Mesendoderm (in vitro differentiated cells): Measurements from ENCODE around the gene RERE.

Experiments used
- DNase-seq: peaks from one replicate; pipeline ENCODE4 v3.0.0; 2013
- H2AK5ac ChIP-seq: 2 replicates; pipeline ENCODE4 v1.6.1; 2013; ENCODE audit warnings: low read length, inconsistent platforms
- H2BK120ac ChIP-seq: 2 replicates; pipeline ENCODE4 v1.6.1; 2013; ENCODE audit warnings: low read depth, mild to moderate bottlenecking, low read length, moderate library complexity, mixed read lengths
- H2BK15ac ChIP-seq: replicated peaks from 2 replicates; pipeline ENCODE4 v1.6.1; 2013; ENCODE audit warnings: low read depth, mild to moderate bottlenecking, moderate library complexity
- H2BK5ac ChIP-seq: 2 replicates; pipeline ENCODE4 v1.6.1; 2013; ENCODE audit warnings: low read length, inconsistent platforms
- H3K18ac ChIP-seq: 2 replicates; pipeline ENCODE4 v1.6.1; 2013; ENCODE audit warnings: mild to moderate bottlenecking, low read length, mixed read lengths
- H3K23ac ChIP-seq: one replicate; pipeline ENCODE4 v1.6.1; 2013; ENCODE audit warnings: low read length
- H3K27ac ChIP-seq: 2 replicates; pipeline ENCODE4 v1.5.1; 2013; ENCODE audit warnings: low read depth, mild to moderate bottlenecking, inconsistent platforms, low read length, moderate library complexity
- H3K27me3 ChIP-seq: 2 replicates; pipeline ENCODE4 v1.6.1; 2013; ENCODE audit warnings: low read length, control low read depth, mild to moderate bottlenecking, inconsistent platforms; ENCODE audit not compliant: insufficient read depth, poor library complexity
- H3K36me3 ChIP-seq: 2 replicates; pipeline ENCODE4 v1.6.1; 2013; ENCODE audit warnings: low read length, inconsistent platforms; ENCODE audit not compliant: control insufficient read depth, insufficient read depth
- H3K4ac ChIP-seq: one replicate; pipeline ENCODE4 v1.6.1; 2013; ENCODE audit warnings: low read depth, mild to moderate bottlenecking, low read length, moderate library complexity
- H3K4me1 ChIP-seq: 2 replicates; pipeline ENCODE4 v1.6.1; 2013; ENCODE audit warnings: low read depth, low read length, inconsistent platforms; ENCODE audit not compliant: control insufficient read depth
- H3K4me2 ChIP-seq: 2 replicates; pipeline ENCODE4 v1.6.1; 2013; ENCODE audit warnings: low read length
- H3K4me3 ChIP-seq: 2 replicates; pipeline ENCODE4 v1.5.1; 2013; ENCODE audit warnings: mild to moderate bottlenecking, low read length
- H3K56ac ChIP-seq: one replicate; pipeline ENCODE4 v1.6.1; 2013; ENCODE audit warnings: low read length
- H3K79me1 ChIP-seq: 2 replicates; pipeline ENCODE4 v1.6.1; 2013; ENCODE audit warnings: low read length, inconsistent platforms
- H3K79me2 ChIP-seq: 2 replicates; pipeline ENCODE4 v1.6.1; 2013; ENCODE audit warnings: mild to moderate bottlenecking, low read length; ENCODE audit not compliant: control insufficient read depth, insufficient read depth
- H3K9ac ChIP-seq: 2 replicates; pipeline ENCODE4 v1.6.1; 2013; ENCODE audit warnings: low read length, inconsistent platforms
- H4K5ac ChIP-seq: one replicate; pipeline ENCODE4 v1.6.1; 2013; ENCODE audit warnings: low read length
- H4K8ac ChIP-seq: one replicate; pipeline ENCODE4 v1.6.1; 2013; ENCODE audit warnings: low read depth, mild to moderate bottlenecking, control low read depth, low read length, moderate library complexity
- WGBS: extraction: QIAGEN DNeasy Blood & Tissue Kit; methylation state at CpG from one replicate; pipeline ENCODE4 v1.1.7; 2013; ENCODE audit warnings: low lambda C conversion rate, missing lambda C conversion rate; ENCODE audit not compliant: insufficient coverage; ENCODE audit errors: extremely low coverage; 5-methylcytosine and 5-hydroxymethylcytosine counted together

The RERE gene

GRCh38 chr1:8706291-8706690 lies 111.1 kb downstream of the RERE start:
- Histone ChIP-seq H4K5ac (no peak overlapping the region), H2BK5ac (no peak overlapping the region), H2BK15ac (no peak overlapping the region), H3K4me3 (no peak overlapping the region), H3K79me1 (peaks cover 8% of the 10 kb centered on the region), H4K8ac (no peak overlapping the region), H3K9ac (no peak overlapping the region), H3K4ac (no peak overlapping the region), H3K18ac (no peak overlapping the region), H3K56ac (no peak overlapping the region), H2BK120ac (no peak overlapping the region), H3K4me2 (no peak overlapping the region), H3K23ac (no peak overlapping the region), H3K27me3 (no peaks in the 10 kb centered on the region), H2AK5ac (no peak overlapping the region), H3K36me3 (no peaks in the 10 kb centered on the region), H3K27ac (no peak overlapping the region), H3K79me2 (peaks cover 24% of the 10 kb centered on the region), H3K4me1 (peaks cover 5% of the 10 kb centered on the region)
- WGBS, result no CpG with 5 or more reads among the region's 1 CpG
- no peak for DNase-seq

- Histone ChIP-seq H3K9ac (no peak overlapping the region), H3K4me1 (peaks cover 7% of the 10 kb centered on the region), H3K79me2 (peaks cover 34% of the 10 kb centered on the region), H2AK5ac (no peak overlapping the region), H3K23ac (no peak overlapping the region), H2BK120ac (no peak overlapping the region), H3K56ac (no peak overlapping the region), H3K4me3 (no peak overlapping the region), H2BK5ac (no peak overlapping the region), H4K5ac (no peak overlapping the region), H3K4me2 (no peak overlapping the region), H4K8ac (no peak overlapping the region), H3K27me3 (no peaks in the 10 kb centered on the region), H2BK15ac (no peak overlapping the region), H3K36me3 (no peaks in the 10 kb centered on the region), H3K4ac (no peak overlapping the region), H3K79me1 (peaks cover 10% of the 10 kb centered on the region), H3K18ac (no peak overlapping the region), H3K27ac (no peak overlapping the region)
- WGBS, result no CpG with 5 or more reads among the region's 2 CpGs
- no peak for DNase-seq
These were observed 112.5 kb downstream of the RERE start for GRCh38 chr1:8704866-8705506.

- Histone ChIP-seq H3K56ac (peak overlapping the region; percentile 91), H4K5ac (no peak overlapping the region), H3K79me1 (peaks cover 8% of the 10 kb centered on the region), H2AK5ac (no peak overlapping the region), H3K4me3 (peak overlapping the region; percentile 79), H3K79me2 (peaks cover 43% of the 10 kb centered on the region), H2BK15ac (no peak overlapping the region), H3K4me2 (peak overlapping the region; percentile 54), H3K9ac (peak overlapping the region; percentile 90), H2BK120ac (peak overlapping the region; percentile 94), H3K27ac (peak overlapping the region; percentile 95), H3K23ac (no peak overlapping the region), H3K4me1 (peaks cover 6% of the 10 kb centered on the region), H4K8ac (peak overlapping the region; percentile 98), H2BK5ac (peak overlapping the region; percentile 39), H3K27me3 (no peaks in the 10 kb centered on the region), H3K4ac (peak overlapping the region; percentile 90), H3K36me3 (no peaks in the 10 kb centered on the region), H3K18ac (peak overlapping the region; percentile 99)
- no CpG with 5 or more reads among the region's 88 CpGs for WGBS
- DNase-seq, result peak; percentile 96
These were observed 114.3 kb downstream of the RERE start for GRCh38 chr1:8702850-8703810.

GRCh38 chr1:8702472-8702849 lies 115.0 kb downstream of the RERE start:
- DNase-seq, result no peak
- WGBS, result no CpG with 5 or more reads among the region's 7 CpGs
- H3K4me1 ChIP-seq, result peaks cover 6% of the 10 kb centered on the region
- H3K27me3 ChIP-seq, result no peaks in the 10 kb centered on the region
- H3K4ac ChIP-seq, result peak overlapping the region; percentile 90
- H3K27ac ChIP-seq, result peak overlapping the region; percentile 95
- H3K4me3 ChIP-seq, result peak overlapping the region; percentile 79
- H3K18ac ChIP-seq, result peak overlapping the region; percentile 99
- H2BK120ac ChIP-seq, result no peak overlapping the region
- H3K9ac ChIP-seq, result peak overlapping the region; percentile 90
- no peak overlapping the region for H4K8ac ChIP-seq
- H3K56ac ChIP-seq, result peak overlapping the region; percentile 91
- no peak overlapping the region for H2BK15ac ChIP-seq
- H3K36me3 ChIP-seq, result no peaks in the 10 kb centered on the region
- no peak overlapping the region for H3K23ac ChIP-seq
- no peak overlapping the region for H4K5ac ChIP-seq
- peaks cover 5% of the 10 kb centered on the region for H3K79me1 ChIP-seq
- no peak overlapping the region for H2AK5ac ChIP-seq
- H3K4me2 ChIP-seq, result peak overlapping the region; percentile 54
- H3K79me2 ChIP-seq, result peaks cover 44% of the 10 kb centered on the region
- H2BK5ac ChIP-seq, result no peak overlapping the region

GRCh38 chr1:8701794-8702471 lies 115.5 kb downstream of the RERE start:
- H2AK5ac ChIP-seq, result no peak overlapping the region

More at GRCh38 chr1:8701794-8702471, 115.5 kb downstream of the RERE start:
- H3K18ac ChIP-seq, result peak overlapping the region; percentile 20
- no peak overlapping the region for H2BK5ac ChIP-seq
- H3K27ac ChIP-seq, result peak overlapping the region; percentile 59
- H3K4me2 ChIP-seq, result peak overlapping the region; percentile 53
- no peak overlapping the region for H2BK15ac ChIP-seq
- H2BK120ac ChIP-seq, result no peak overlapping the region
- H3K79me2 ChIP-seq, result peaks cover 47% of the 10 kb centered on the region
- H3K36me3 ChIP-seq, result no peaks in the 10 kb centered on the region
- no peaks in the 10 kb centered on the region for H3K27me3 ChIP-seq
- no peak overlapping the region for H3K23ac ChIP-seq
- H3K4me1 ChIP-seq, result peaks cover 3% of the 10 kb centered on the region
- WGBS, result no CpG with 5 or more reads among the region's 7 CpGs
- H3K79me1 ChIP-seq, result peaks cover 2% of the 10 kb centered on the region
- peak overlapping the region; percentile 57 for H3K4me3 ChIP-seq
- peak overlapping the region; percentile 90 for H3K9ac ChIP-seq
- H3K4ac ChIP-seq, result no peak overlapping the region
- H4K8ac ChIP-seq, result no peak overlapping the region
- peak; percentile 86 for DNase-seq
- peak overlapping the region; percentile 89 for H3K56ac ChIP-seq
- H4K5ac ChIP-seq, result no peak overlapping the region
